Omental fat pad (tissue), 4 donors: ENCODE results near the gene CSNK1G2. TPM values are rescaled to one million over a fixed set of nuclear protein-coding genes. Genes with fewer than 3 reads are reported as not detected.

Experiments used
- ATAC-seq: fragments of 150-250 bp; one replicate; pipeline ENCODE4 v1.9.1; 2016; ENCODE audit warnings: mild to moderate bottlenecking, moderate library complexity; ENCODE audit not compliant: low FRiP score
- DNase-seq: peaks from one replicate; pipeline ENCODE4 v3.0.0-alpha.2; 2019; ENCODE audit warnings: low spot score
- total RNA-seq, 4 donors: library from RNA; depleted of rRNA; stranded (reverse); fragments of >200 nt; gene quantifications; one replicate each; pipeline ENCODE4 v1.1.0, GENCODE V29; 2016
- TF ChIP-seq, protein P1 (sequence below), 3 donors: fragments of 450-650 bp; IDR thresholded peaks; one replicate each; pipeline ENCODE4 v1.5.1; 2016 to 2017; ENCODE audit warnings: antibody characterized with exemption in 3 of 3, mild to moderate bottlenecking in 3 of 3, moderate library complexity in 2 of 3

The CSNK1G2 gene
- total RNA-seq, 4 donors from 2014 or later, result 49.3 to 76.6 (median 52.3) TPM

DNA sequence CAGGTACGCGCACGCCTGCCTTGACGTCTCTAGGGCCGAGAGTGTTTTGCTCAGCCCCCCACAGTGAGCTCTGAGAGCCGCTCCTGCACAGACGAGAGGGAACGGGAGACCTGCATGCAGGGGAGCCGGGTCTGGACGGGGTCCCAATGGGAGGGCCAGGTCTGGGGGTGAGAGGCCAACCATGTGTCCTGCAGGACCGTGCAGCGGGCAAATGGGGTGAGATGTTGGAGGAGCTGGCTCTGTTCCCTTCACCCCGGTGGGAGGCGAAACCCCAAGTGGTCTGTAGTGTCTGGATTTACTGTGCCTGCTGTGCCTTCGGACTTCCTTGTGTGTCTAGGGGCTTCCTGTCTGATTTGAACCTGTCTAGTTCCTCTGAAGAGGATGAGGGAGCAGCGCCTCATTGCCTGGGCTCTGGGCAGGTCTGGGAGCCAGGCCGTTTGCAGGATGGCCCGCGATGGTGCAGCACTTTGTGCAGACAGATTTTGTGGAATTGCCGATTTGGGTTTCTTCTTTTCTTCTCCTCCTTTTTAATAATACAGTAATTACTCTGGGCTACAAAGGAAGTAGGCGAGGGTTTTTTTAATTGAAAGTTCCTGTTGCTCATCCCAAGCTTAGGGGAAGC, 2.1 kb downstream of the CSNK1G2 start:
- TF ChIP-seq, protein P1, sequence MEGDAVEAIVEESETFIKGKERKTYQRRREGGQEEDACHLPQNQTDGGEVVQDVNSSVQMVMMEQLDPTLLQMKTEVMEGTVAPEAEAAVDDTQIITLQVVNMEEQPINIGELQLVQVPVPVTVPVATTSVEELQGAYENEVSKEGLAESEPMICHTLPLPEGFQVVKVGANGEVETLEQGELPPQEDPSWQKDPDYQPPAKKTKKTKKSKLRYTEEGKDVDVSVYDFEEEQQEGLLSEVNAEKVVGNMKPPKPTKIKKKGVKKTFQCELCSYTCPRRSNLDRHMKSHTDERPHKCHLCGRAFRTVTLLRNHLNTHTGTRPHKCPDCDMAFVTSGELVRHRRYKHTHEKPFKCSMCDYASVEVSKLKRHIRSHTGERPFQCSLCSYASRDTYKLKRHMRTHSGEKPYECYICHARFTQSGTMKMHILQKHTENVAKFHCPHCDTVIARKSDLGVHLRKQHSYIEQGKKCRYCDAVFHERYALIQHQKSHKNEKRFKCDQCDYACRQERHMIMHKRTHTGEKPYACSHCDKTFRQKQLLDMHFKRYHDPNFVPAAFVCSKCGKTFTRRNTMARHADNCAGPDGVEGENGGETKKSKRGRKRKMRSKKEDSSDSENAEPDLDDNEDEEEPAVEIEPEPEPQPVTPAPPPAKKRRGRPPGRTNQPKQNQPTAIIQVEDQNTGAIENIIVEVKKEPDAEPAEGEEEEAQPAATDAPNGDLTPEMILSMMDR (IDR thresholded peaks at IDR 0.05), result no peak
- DNase-seq (no peak), ATAC-seq (no peak)

DNA sequence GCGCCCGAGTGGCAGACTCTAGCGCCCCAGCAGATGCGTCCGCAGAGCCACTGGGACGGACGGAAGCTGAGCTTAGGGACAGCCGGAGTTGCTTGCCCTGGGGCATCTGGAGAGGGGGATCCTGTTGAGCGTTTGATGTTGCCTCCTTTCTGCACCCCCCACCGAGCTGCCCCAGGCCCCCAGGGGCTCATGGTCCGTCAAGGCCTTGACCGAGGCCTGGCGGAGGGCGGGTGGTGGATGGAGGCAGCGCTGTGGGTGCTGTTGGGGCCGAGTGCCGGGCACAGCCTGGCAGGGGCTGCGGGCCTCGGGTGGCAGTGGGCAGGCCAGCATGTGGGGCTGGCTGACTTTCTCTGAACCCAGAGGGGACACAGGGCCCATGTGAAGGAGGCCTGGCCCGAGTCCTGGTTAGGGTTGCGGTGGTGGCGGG, 2.7 kb downstream of the CSNK1G2 start:
- no peak for ATAC-seq
- TF ChIP-seq, protein P1 (IDR thresholded peaks at IDR 0.05), result no peak
- no peak for DNase-seq

DNA sequence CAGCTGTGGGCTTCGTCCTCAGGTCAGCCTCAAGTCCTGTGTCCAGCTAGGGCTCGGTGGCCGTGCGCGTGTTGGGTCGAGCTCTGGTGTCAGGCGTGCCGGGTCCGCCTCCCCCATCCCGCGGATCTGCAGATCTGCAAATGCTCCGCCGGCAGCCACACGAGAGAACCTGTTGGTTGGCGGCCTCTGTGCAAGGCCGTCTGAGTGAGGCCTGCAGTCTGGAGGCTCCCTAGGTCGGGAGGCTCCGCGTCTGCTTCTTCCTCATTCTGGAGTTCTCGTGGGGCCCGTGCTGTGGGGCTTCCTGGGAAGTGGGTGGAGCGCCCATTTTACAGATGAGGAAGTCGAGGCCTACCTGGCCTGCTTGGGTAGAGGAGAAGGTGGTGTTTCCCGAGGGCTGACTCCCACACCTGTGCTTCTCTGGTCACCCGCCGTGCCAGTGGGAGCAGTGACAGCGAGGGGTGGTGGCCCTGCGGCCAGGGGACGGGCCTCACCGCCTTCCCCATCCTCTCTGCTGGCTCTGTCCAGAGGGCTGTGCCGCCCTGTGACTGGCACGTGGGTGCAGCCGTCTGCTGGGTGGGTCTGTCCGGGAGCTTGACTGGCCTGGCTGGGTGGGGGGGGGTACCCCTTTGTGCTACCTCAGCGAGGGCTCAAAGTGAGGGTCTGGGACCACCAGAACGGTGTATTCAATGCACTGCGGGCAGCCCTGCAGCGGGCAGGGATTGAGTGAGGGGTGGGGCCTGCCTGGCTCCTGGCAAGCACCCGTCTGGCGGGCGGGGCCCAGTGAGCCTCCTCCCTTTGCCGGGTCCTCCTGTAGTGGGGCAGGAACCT, 3.3 kb downstream of the CSNK1G2 start:
- DNase-seq (no peak), ATAC-seq (no peak)
- TF ChIP-seq, protein P1 (IDR thresholded peaks at IDR 0.05), result no peak

DNA sequence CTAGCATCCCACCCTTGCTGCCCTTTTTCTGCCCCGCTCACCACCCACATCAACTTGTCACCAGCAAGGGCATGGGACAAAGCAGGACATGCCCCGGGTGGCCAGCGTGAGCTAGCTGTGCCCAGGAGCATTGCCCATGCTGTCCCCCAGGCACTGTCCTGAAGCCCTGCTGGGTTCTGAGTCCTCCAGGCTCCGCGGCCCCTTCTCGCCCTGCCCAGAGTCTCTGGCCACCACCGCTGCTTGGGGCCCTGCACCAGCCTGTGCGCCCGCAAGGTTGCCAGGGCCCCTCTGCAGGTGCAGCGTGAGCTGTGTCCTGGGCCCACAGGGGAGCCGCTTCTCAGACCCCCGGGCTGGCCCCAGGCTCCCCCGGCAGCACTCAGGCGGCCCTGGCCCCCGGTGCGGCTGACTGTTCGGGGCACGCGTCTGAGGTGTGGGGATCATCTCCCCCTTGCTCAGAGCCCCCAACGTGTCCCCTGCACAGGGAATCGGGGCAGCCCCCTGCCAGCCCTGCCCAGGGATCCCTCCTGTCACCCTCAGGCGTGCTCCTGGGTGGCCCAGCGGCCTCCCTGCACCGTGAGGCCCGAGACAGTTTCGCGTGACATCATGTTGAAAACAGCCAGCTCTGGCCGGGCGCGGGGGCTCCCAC, 4.1 kb downstream of the CSNK1G2 start:
- ATAC-seq (no peak), DNase-seq (no peak)
- TF ChIP-seq, protein P1 (IDR thresholded peaks at IDR 0.05), result no peak

DNA sequence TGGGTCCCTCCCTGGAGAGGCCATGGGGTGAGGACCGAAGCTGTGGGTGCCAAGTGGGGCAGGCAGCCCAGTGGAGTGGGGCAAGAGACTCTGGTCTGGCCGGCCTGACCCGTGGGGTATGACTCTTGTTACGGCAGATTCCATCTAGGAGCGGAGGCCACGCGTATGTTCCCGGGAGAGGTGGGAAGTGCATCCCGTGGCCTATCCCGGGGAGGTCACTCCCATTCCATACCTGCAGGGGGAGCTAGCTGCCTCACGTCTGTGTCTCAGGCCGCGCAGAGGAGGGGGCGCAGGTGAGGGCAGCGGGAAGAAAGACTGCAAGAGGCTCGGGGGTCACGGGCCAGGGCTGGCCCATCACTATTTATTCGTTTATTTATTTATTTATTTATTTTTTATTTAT, 4.9 kb downstream of the CSNK1G2 start:
- TF ChIP-seq, protein P1 (IDR thresholded peaks at IDR 0.05), result no peak
- no peak for ATAC-seq
- DNase-seq, result no peak

DNA sequence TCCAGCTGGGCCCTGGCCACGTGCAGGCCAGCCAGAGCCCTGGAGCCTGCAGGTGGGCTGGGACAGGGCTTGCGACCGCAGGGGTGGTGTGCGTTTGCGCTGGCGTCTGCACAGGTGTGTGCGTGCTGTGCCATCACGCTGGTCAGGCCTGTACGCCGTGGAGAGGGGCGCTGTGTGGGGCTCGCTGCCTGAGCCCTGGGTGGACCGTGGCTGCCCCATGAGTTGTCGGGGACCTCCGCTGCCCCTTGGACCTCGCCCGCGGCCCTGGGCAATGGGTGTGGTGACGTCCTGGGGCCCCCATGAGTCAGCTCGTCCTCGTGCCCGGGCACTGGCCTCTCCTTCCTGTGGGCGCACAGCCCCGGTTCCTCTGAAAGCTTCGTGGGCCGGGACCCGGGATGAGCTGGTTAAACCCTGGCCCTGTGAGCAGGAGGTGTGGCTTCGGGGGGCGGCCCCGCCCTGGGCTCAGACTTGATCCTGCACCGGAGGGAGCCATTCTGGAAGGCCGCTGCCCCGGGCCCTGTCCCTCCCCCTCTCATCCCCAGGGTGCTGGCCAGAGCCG, 6.8 kb downstream of the CSNK1G2 start:
- TF ChIP-seq, protein P1 (IDR thresholded peaks at IDR 0.05), result no peak
- DNase-seq, result no peak
- ATAC-seq, result no peak
